ENCODE results near the gene PSMB11. TPM values are rescaled to one million over a fixed set of nuclear protein-coding genes. Genes with fewer than 3 reads are reported as not detected.

PSMB11 gene
- total RNA-seq, 1 experiment from 2014 or later: not detected

DNA sequence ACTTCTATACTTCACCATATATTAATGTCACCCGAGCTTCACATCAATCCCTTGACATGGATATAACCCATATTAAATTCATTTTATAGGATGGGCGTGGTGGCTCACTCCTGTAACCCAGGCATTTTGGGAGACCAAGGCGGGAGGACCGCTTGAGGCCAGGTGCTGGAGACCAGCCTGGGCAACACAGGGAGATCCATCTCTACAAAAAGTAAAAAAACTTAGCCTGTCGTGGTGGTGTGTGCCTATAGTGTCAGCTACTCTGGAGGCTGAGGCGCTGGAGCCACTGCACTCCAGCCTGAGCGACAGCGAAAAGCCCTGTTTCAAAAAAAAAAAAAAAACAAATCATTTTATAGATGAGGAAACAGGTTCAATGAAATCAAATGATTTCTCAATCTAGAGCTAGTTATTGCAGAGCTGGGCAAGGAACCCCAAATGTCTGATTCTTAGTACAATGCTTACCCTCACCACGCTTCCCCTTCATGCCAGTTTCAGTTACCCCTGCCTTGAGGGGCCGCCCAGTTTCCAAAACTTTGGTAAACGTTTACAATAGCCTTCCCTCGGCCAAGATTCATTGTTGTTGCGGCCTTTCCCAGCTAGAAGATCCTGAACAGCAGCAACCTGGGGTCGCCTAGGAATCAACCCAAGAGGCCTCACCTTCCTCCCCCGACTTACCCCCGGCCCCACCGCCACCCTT lies 8.1 kb upstream of the PSMB11 start:
- ChIA-PET POLR2A (interaction anchor here (0.5 to 2.8 kb wide), 16 partner anchors 10 to 287 kb away, joined by 3 to 26 read pairs (median 4); partner anchors contain the start of genes ACIN1, AJUBA, C14orf119 and CDH24), CTCF (interaction anchor here (0.5 to 1.9 kb wide), 12 partner anchors 12 to 1768 kb away, joined by 3 to 13 read pairs (median 4); partner anchors contain the start of gene AJUBA)
- H3K4me1 Mint-ChIP-seq (ENCODE audit: insufficient read depth, unreplicated experiment): peaks cover 13% of the 10 kb centered on the region
- TF ChIP-seq, protein P1, sequence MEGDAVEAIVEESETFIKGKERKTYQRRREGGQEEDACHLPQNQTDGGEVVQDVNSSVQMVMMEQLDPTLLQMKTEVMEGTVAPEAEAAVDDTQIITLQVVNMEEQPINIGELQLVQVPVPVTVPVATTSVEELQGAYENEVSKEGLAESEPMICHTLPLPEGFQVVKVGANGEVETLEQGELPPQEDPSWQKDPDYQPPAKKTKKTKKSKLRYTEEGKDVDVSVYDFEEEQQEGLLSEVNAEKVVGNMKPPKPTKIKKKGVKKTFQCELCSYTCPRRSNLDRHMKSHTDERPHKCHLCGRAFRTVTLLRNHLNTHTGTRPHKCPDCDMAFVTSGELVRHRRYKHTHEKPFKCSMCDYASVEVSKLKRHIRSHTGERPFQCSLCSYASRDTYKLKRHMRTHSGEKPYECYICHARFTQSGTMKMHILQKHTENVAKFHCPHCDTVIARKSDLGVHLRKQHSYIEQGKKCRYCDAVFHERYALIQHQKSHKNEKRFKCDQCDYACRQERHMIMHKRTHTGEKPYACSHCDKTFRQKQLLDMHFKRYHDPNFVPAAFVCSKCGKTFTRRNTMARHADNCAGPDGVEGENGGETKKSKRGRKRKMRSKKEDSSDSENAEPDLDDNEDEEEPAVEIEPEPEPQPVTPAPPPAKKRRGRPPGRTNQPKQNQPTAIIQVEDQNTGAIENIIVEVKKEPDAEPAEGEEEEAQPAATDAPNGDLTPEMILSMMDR (IDR thresholded peaks at IDR 0.05; ENCODE audit: unreplicated experiment): no peak
- intact Hi-C loops (cut with micrococcal nuclease): no loop called here
- DNase-seq (ENCODE audit: unreplicated experiment): no peak
- H3K27ac Mint-ChIP-seq (ENCODE audit: low read depth, unreplicated experiment): peak overlapping the region; percentile 99
- H3K4me3 Mint-ChIP-seq (ENCODE audit: unreplicated experiment): peak overlapping the region; percentile 92
- BruUV-seq (replicated peaks): TSS peak; percentile 65
- peaks cover 61% of the 10 kb centered on the region for H3K36me3 Mint-ChIP-seq (ENCODE audit: insufficient read depth, unreplicated experiment)
- H3K27me3 Mint-ChIP-seq (ENCODE audit: insufficient read depth, unreplicated experiment): no peaks in the 10 kb centered on the region
- no peaks in the 10 kb centered on the region for H3K9me3 Mint-ChIP-seq (ENCODE audit: unreplicated experiment)

DNA sequence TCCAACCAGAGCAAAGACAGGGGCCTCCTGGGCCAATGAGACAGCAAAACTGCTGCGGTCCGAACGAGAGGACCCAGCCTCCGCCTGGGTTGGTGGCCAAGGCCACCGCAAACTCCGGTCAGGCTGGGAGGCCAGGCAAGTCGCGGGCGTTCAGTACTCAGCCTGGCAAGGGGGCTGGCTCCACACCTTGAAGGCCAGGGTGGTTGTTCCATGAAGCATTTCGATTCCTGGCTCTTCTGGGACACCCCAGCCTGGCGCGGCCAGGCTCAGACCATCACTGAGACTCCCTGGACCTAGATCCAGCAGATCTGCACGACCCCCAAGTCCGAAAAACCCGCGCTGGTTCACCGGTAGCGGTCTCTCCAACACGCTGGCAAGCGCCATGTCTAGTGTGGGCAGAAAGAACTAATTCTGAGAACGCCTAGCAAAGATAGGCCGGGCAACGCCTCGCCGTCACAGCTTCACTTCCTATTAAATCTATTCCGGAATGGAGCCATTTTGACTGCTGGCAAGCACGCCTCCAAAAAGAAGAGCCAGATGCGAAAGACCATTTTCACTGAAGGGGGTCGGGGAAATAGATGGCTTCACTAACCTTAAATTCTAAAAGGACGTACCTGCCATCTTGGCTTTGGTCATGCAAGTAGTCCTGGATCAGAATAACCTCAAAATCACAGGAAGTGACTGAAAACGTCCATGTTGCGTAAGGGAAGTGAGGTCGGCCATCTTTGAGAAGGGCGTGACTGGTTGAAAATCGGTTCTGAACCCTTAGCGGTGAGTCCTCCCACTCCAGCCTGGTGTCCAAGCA lies 7.3 kb upstream of the PSMB11 start, which contains the start of gene PSMB5:
Gene PSMB5, minus strand, starts transcription at position 403 of the 805 bp plus-strand sequence. Its CDS starts 19 bp downstream, at position 384.
- peak within 1 kb of the TSS; percentile 92 for H3K4me3 Mint-ChIP-seq (ENCODE audit: unreplicated experiment)
- H3K4me1 Mint-ChIP-seq (ENCODE audit: insufficient read depth, unreplicated experiment): peaks cover 8% of the 10 kb centered on the region
- peak within 1 kb of the TSS; percentile 99 for H3K27ac Mint-ChIP-seq (ENCODE audit: low read depth, unreplicated experiment)
- TF ChIP-seq, protein P1 (IDR thresholded peaks at IDR 0.05; ENCODE audit: unreplicated experiment): no peak
- peaks cover 53% of the 10 kb centered on the region for H3K36me3 Mint-ChIP-seq (ENCODE audit: insufficient read depth, unreplicated experiment)
- H3K9me3 Mint-ChIP-seq (ENCODE audit: unreplicated experiment): no peaks in the 10 kb centered on the region
- CTCF ChIA-PET: interaction anchor here (0.6 to 1.9 kb wide), 8 partner anchors 13 to 266 kb away, joined by 3 to 13 read pairs (median 4); no protein-coding TSS in a partner anchor
- H3K27me3 Mint-ChIP-seq (ENCODE audit: insufficient read depth, unreplicated experiment): no peaks in the 10 kb centered on the region
- BruUV-seq (replicated peaks): no TSS peak
- peak; percentile 96 for DNase-seq (ENCODE audit: unreplicated experiment)
- POLR2A ChIA-PET: interaction anchor here (0.6 to 2.8 kb wide), 14 partner anchors 9 to 287 kb away, joined by 3 to 26 read pairs (median 4); partner anchors contain the start of genes ACIN1, AJUBA, C14orf119 and CDH24
- intact Hi-C loops (cut with micrococcal nuclease): no loop called here

DNA sequence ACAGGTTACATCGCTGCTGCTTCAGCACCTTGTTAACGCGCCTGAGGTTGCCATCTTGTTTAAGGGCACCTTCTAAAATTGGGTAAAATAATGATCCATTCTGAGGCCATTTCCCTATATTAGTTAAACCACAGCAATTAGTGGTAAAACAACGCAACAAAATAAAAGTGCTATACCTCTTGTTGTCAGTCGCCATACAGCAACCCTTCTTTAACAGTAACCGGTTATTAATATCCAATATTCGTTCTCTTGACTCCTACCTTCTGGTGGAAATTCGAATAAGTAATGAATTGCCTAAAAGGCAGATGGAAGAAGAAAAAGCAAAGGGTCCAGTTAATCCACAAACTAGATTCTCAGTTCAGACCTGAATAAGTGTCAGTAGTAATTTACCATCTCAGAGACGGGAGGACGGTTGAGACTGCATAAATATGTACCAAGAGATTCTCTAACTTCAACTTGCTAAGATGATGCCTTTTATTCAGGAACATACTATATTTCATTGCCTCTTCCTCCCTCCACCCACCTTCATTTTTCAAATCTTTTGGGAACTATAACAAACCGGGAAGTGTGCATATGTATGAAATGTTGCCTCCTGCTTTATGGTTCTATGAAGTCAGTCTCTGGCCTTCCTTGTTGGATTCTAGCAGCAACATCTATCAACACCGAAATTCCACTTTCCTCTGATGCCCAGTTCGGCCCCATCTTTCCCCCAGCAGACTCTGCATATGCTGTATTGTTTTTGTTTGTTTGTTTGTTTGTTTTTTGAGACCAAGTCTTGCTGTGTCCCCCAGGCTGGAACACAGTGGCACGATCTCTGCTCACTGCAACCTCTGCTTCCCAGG lies 6.5 kb upstream of the PSMB11 start:
- peaks cover 45% of the 10 kb centered on the region for H3K36me3 Mint-ChIP-seq (ENCODE audit: insufficient read depth, unreplicated experiment)
- peak overlapping the region; percentile 92 for H3K4me3 Mint-ChIP-seq (ENCODE audit: unreplicated experiment)
- intact Hi-C loops (cut with micrococcal nuclease): no loop called here
- no peaks in the 10 kb centered on the region for H3K27me3 Mint-ChIP-seq (ENCODE audit: insufficient read depth, unreplicated experiment)
- H3K9me3 Mint-ChIP-seq (ENCODE audit: unreplicated experiment): no peaks in the 10 kb centered on the region
- peak overlapping the region; percentile 99 for H3K27ac Mint-ChIP-seq (ENCODE audit: low read depth, unreplicated experiment)
- no TSS peak for BruUV-seq (replicated peaks)
- DNase-seq (ENCODE audit: unreplicated experiment): no peak
- TF ChIP-seq, protein P1 (IDR thresholded peaks at IDR 0.05; ENCODE audit: unreplicated experiment): no peak
- ChIA-PET POLR2A (interaction anchor here (0.9 to 2.8 kb wide), 6 partner anchors 8 to 68 kb away, joined by 4 to 26 read pairs (median 6); partner anchors contain the start of gene AJUBA), CTCF (interaction anchor here (1.2 kb wide), 1 partner anchor 21 kb away, joined by 3 read pairs; no protein-coding TSS in a partner anchor)
- H3K4me1 Mint-ChIP-seq (ENCODE audit: insufficient read depth, unreplicated experiment): peaks cover 8% of the 10 kb centered on the region

Measured in MCF 10A (cell line).